Measurements from ENCODE around the gene SLC39A3.

The SLC39A3 gene

GRCh38 chr19:2755811-2756210, 16.0 kb upstream of the SLC39A3 start:
- TF ChIP-seq, protein P1, sequence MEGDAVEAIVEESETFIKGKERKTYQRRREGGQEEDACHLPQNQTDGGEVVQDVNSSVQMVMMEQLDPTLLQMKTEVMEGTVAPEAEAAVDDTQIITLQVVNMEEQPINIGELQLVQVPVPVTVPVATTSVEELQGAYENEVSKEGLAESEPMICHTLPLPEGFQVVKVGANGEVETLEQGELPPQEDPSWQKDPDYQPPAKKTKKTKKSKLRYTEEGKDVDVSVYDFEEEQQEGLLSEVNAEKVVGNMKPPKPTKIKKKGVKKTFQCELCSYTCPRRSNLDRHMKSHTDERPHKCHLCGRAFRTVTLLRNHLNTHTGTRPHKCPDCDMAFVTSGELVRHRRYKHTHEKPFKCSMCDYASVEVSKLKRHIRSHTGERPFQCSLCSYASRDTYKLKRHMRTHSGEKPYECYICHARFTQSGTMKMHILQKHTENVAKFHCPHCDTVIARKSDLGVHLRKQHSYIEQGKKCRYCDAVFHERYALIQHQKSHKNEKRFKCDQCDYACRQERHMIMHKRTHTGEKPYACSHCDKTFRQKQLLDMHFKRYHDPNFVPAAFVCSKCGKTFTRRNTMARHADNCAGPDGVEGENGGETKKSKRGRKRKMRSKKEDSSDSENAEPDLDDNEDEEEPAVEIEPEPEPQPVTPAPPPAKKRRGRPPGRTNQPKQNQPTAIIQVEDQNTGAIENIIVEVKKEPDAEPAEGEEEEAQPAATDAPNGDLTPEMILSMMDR (IDR thresholded peaks at IDR 0.05; ENCODE audit: low read depth, low read length), result no peak
- H3K4me3 ChIP-seq (replicated peaks in 1 of 2; ENCODE audit: low read depth in 2 of 2, low read length in 2 of 2), result no peak overlapping the region

GRCh38 chr19:2755448-2755705, 15.6 kb upstream of the SLC39A3 start:
- DNase-seq (ENCODE audit: low read depth in 2 of 2), result no peak
- TF ChIP-seq, protein P1 (IDR thresholded peaks at IDR 0.05; ENCODE audit: low read depth, low read length), result no peak
- no peak overlapping the region for H3K4me3 ChIP-seq (replicated peaks in 1 of 2; ENCODE audit: low read depth in 2 of 2, low read length in 2 of 2)

More at GRCh38 chr19:2755811-2756210, 16.0 kb upstream of the SLC39A3 start:
- DNase-seq (ENCODE audit: low read depth in 2 of 2), result no peak

DNA sequence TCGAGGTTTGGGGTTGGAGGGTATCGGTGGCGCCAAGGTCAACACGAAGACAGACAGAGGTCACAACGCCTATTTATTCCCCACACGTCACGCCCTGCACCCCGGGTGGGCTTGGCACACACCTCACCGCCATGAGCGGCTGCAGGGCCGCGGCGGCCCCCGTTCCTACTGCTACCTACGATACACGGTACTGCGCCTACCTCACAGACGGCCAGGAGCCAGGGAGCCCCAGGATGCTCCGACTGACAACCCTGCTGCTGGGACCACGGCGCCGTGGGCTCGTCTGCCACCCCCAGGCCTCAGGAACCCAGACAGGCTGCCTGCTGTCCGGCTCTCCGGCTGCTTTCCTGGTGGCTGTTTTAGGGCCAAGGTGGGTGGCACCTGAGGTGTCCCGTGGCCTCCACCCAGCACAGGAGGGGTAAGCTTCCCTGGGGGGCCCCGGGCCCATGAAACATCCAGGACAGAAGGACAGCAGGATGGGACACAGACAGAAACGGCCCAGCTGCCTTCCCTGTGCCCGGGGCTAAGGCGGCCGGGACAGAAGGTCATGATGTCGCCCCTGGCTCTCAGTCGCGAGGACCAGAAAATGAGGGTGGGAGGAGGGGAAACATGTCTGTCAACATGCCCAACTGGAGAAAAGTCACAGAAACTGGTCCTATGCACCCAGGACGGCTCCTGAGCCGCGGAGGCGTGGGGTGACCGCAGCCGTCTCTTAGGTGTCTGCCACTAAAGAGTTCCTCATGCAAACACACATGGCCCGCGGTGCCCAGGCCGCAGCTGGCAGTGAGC, 15.0 kb upstream of the SLC39A3 start:
- no peak overlapping the region for H3K4me3 ChIP-seq (replicated peaks in 1 of 2; ENCODE audit: low read depth in 2 of 2, low read length in 2 of 2)
- TF ChIP-seq, protein P1 (IDR thresholded peaks at IDR 0.05; ENCODE audit: low read depth, low read length), result no peak
- DNase-seq (ENCODE audit: low read depth in 2 of 2), result no peak

DNA sequence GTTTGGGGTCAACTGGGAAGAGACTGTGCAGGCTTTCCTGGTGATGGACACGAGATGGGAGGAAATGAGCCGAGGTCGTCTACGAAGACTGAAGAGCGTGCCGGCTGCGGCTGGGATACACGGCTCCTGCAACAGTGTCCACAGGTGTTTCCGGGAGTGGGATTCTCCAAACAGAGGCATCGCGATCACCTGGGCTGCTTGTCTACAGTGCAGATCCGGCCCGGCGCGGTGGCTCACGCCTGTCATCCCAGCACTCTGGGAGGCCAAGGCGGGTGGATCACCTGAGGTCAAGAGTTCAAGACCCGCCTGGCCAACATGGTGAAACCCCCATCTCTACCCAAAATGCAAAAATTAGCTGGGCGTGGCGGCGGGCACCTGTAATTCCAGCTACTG, 11.6 kb upstream of the SLC39A3 start:
- TF ChIP-seq, protein P1 (IDR thresholded peaks at IDR 0.05; ENCODE audit: low read depth, low read length), result no peak
- no peak overlapping the region for H3K4me3 ChIP-seq (replicated peaks in 1 of 2; ENCODE audit: low read depth in 2 of 2, low read length in 2 of 2)
- DNase-seq (ENCODE audit: low read depth in 2 of 2), result no peak

- TF ChIP-seq, protein P1 (IDR thresholded peaks at IDR 0.05; ENCODE audit: low read depth, low read length), result no peak
- DNase-seq (ENCODE audit: low read depth in 2 of 2), result no peak
- H3K4me3 ChIP-seq (replicated peaks in 1 of 2; ENCODE audit: low read depth in 2 of 2, low read length in 2 of 2), result no peak overlapping the region
Observed at GRCh38 chr19:2750808-2751437, 11.1 kb upstream of the SLC39A3 start.

GRCh38 chr19:2747349-2747748, 7.5 kb upstream of the SLC39A3 start:
- H3K4me3 ChIP-seq (replicated peaks in 1 of 2; ENCODE audit: low read depth in 2 of 2, low read length in 2 of 2), result no peak overlapping the region
- DNase-seq (ENCODE audit: low read depth in 2 of 2), result no peak
- TF ChIP-seq, protein P1 (IDR thresholded peaks at IDR 0.05; ENCODE audit: low read depth, low read length), result no peak
